ENCODE results near the gene NPAS3. TPM values are rescaled to one million over a fixed set of nuclear protein-coding genes. Genes with fewer than 3 reads are reported as not detected.

The NPAS3 gene
- total RNA-seq, 1 donor = 0.36 TPM

DNA sequence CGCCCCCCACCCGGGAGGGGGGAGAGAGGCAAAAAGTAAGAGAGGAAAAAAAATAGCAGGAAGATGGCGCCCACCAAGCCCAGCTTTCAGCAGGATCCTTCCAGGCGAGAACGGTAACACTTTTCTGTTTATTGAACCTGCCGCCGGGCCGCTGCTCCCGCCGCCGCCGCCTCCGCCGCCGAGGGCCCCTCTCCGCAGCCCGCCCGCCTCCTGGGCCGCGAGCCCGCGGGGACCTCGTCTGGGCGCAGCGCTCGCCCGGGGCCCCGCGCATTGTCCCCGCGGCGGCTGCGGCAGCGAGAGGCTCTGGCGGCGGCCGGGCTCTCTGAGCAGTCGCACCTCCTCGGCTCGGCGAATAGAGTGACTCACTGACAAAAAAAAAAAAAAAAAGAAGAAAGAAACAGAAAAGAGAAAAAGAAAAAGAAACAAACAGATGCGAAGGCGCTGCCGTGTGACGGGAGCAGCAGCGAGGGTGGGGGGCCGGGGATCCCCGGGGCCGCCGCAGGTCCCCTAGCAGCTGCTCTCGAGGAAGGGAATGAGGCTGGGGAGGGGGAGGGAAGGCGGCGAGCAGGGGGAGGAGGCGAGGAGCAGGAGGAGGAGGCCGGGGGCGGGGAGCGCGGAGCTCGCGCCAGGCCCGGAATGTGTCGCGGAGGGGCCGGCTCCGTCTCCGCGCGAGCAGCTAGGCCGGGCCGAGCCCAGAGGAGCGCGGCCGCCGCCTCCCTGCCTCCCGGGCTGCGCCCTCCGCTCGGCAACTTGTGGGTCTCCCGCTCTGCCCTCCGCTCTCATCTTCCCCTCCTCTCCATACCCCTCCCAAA lies 781 bp downstream of the NPAS3 start:
- peak; percentile 47 for DNase-seq (ENCODE audit: low read depth)
- peak overlapping the region; percentile 66 for H3K4me3 ChIP-seq (ENCODE audit: low read depth, low read length)
- TF ChIP-seq, protein P1, sequence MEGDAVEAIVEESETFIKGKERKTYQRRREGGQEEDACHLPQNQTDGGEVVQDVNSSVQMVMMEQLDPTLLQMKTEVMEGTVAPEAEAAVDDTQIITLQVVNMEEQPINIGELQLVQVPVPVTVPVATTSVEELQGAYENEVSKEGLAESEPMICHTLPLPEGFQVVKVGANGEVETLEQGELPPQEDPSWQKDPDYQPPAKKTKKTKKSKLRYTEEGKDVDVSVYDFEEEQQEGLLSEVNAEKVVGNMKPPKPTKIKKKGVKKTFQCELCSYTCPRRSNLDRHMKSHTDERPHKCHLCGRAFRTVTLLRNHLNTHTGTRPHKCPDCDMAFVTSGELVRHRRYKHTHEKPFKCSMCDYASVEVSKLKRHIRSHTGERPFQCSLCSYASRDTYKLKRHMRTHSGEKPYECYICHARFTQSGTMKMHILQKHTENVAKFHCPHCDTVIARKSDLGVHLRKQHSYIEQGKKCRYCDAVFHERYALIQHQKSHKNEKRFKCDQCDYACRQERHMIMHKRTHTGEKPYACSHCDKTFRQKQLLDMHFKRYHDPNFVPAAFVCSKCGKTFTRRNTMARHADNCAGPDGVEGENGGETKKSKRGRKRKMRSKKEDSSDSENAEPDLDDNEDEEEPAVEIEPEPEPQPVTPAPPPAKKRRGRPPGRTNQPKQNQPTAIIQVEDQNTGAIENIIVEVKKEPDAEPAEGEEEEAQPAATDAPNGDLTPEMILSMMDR (IDR thresholded peaks at IDR 0.05; ENCODE audit: insufficient read depth, low read length) = no peak

DNA sequence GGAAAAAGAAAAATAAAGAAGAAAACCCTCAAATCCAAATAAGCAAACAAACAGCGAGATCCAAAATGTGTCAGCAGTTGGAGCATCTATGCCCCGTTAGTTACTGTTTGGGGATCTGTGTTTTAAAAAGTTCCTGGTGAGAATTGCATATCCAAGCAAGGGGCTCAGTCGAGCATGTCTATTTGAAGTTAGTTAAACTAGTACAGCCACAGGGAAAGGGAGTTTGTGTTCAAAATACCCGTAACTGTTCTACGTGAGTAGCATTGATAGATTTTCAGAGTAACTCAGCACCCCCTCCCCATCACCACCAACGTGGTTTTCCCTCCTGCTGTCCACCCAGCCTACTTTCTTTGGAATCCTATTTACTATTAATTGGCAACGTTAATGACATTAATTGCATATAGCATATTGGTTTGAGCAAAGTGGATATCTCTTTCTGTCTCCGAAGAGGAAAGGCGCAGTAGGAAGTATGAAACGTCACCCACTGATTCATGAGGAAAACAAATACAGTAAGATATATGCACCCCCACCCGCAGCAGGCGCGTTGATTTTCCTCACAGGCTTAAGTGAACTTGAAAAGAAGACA lies 1.5 kb downstream of the NPAS3 start:
- peak; percentile 16 for DNase-seq (ENCODE audit: low read depth)
- TF ChIP-seq, protein P1 (IDR thresholded peaks at IDR 0.05; ENCODE audit: insufficient read depth, low read length) = no peak
- peak overlapping the region; percentile 66 for H3K4me3 ChIP-seq (ENCODE audit: low read depth, low read length)

DNA sequence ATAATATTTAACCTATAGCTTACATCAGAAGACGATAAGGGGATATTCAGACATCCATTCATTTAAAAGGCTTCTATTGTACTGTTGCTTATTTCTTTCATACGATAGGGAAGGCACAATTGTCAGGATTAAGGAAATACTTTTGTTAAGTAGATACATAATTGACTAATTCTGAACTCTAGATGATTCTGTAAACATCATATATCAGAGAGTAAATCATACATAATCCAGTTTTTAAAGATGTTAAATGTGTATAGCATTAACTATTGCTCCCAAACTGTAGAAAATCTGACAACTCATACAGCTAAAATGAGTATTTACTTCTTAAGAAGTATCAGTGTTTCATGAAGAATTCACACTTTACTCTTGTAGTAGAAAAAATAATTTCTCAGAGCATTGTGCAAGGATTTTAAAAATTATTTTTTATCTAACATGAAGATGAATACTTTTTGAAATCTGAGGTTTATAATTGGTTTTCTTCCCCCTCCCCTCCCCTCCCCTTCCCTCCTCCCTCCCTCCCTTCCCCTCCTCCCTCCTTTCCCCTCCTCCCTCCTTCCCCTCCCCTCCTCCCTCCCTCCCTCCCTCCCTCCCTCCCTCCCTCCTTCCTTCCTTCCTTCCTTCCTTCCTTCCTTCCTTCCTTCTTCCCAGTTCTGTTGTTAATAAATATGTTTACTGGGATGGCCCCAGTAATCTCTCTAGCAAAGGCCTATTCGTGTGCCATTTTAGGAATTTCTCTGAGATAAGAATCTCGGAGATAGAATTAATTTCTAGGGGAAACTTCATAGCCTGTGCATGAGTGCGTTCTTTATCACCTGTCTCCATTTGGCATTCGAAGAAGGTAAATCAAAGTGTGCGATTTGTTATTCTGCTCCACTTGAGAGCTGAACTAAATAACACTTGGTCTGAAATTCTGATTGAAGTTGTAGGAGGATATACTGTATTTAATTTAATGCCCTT lies 2.3 kb downstream of the NPAS3 start:
- no peak for DNase-seq (ENCODE audit: low read depth)
- TF ChIP-seq, protein P1 (IDR thresholded peaks at IDR 0.05; ENCODE audit: insufficient read depth, low read length) = no peak
- no peak overlapping the region for H3K4me3 ChIP-seq (ENCODE audit: low read depth, low read length)

DNA sequence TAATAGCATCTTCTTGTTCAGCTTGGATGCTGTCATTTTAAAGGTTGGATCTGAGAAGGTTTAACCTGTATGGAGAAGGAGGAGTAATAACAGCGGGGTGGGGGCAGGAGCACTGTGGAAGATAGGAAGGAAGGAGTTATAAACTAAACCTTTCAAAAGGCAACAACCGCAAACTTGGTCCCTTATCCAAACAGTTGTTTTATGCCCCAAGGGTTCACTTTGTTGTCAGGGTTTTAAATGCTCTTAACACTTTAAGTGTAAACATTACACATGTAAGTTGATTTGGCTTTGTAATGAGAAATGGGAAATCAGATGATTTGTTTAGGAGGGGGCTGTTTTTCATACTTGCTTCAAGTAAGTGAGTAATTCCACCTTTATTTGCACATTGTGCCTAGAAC lies 3.0 kb downstream of the NPAS3 start:
- no peak for DNase-seq (ENCODE audit: low read depth)
- TF ChIP-seq, protein P1 (IDR thresholded peaks at IDR 0.05; ENCODE audit: insufficient read depth, low read length) = no peak
- no peak overlapping the region for H3K4me3 ChIP-seq (ENCODE audit: low read depth, low read length)

DNA sequence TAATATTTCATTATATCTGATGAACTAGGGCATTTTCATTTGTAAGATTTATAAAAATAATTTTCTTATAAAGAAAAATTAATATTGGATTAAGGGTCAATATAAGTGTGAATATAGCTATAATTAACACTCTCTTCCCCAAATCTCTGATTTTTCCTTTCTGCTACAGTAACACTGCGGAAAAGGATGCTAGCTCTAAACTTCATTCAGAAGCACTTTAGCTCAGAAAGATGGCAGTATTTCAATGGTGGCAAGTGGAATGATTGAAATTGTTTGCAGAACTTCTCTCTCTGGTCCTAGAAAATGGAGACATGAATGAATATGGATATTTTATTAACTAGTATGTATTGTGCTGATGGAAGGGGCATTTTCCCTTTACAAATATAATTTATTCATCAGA lies 8.4 kb downstream of the NPAS3 start:
- H3K4me3 ChIP-seq (ENCODE audit: low read depth, low read length) = no peak overlapping the region
- TF ChIP-seq, protein P1 (IDR thresholded peaks at IDR 0.05; ENCODE audit: insufficient read depth, low read length) = no peak
- no peak for DNase-seq (ENCODE audit: low read depth)

DNA sequence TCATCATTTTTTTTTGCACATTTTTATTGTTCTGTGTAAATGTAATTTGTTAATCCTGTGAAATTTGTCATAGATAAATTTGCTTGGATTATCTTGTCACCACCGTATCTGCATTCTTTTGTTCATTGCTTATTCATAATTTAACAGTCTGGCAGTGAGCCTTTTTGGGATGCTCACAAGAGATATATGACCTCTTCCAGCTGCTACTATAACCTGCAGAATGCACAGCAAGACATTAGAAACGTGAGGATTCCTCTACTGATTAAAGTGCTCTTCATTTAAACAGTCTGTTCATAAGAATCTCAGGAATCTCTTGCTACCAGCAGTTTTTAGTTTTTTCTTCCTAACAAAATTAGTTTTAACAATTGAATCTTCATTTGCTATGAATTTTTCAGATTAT lies 9.1 kb downstream of the NPAS3 start:
- no peak overlapping the region for H3K4me3 ChIP-seq (ENCODE audit: low read depth, low read length)
- TF ChIP-seq, protein P1 (IDR thresholded peaks at IDR 0.05; ENCODE audit: insufficient read depth, low read length) = no peak

More for the DNA sequence above, 9.1 kb downstream of the NPAS3 start:
- no peak for DNase-seq (ENCODE audit: low read depth)
